NCI-H2196 treated with DMSO at 0.1 percent for 48 hours (cell line): ENCODE results near the gene VSTM2B.

ENCODE experiments used
- DNase-seq: peaks from one replicate; lab custom pipeline; 2025; ENCODE audit not compliant: unreplicated experiment; lab: John Stamatoyannopoulos, UW

Gene VSTM2B

GRCh38 chr19:29529646-29530539, 4.1 kb downstream of the VSTM2B start:
- no peak for DNase-seq

- DNase-seq = no peak
Observed at GRCh38 chr19:29530540-29531457, 5.0 kb downstream of the VSTM2B start.

DNA sequence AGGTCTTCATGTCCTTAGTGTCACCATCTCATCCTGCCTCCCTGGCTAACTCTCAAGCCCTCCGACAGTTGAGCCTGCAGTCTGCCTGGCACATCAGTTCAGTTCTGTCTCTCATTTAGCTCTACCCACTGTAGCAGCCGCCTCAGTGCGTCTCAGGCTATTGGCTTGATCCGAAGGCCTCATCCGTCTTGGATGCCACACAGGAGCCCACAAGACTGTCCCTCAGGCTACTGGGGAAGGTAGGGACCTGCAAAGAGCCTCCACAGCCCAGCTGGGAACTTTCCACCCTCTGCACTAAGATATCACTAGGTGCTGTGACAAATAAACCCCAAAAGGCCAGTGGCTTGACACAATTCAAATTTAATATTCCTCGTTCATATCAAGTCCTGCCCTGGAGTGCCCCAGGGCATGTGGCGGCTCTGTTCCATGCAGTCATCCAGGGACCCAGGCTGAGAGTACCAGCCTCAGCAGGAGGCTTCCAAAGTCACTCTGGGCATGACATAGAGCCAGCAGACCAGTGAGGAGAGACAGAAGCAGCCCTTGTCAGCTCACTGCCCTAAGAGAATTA, 5.7 kb downstream of the VSTM2B start:
- DNase-seq = no peak

- DNase-seq = no peak
Observed at GRCh38 chr19:29532097-29532496, 6.3 kb downstream of the VSTM2B start.

GRCh38 chr19:29532956-29533355, 7.2 kb downstream of the VSTM2B start:
- no peak for DNase-seq

DNA sequence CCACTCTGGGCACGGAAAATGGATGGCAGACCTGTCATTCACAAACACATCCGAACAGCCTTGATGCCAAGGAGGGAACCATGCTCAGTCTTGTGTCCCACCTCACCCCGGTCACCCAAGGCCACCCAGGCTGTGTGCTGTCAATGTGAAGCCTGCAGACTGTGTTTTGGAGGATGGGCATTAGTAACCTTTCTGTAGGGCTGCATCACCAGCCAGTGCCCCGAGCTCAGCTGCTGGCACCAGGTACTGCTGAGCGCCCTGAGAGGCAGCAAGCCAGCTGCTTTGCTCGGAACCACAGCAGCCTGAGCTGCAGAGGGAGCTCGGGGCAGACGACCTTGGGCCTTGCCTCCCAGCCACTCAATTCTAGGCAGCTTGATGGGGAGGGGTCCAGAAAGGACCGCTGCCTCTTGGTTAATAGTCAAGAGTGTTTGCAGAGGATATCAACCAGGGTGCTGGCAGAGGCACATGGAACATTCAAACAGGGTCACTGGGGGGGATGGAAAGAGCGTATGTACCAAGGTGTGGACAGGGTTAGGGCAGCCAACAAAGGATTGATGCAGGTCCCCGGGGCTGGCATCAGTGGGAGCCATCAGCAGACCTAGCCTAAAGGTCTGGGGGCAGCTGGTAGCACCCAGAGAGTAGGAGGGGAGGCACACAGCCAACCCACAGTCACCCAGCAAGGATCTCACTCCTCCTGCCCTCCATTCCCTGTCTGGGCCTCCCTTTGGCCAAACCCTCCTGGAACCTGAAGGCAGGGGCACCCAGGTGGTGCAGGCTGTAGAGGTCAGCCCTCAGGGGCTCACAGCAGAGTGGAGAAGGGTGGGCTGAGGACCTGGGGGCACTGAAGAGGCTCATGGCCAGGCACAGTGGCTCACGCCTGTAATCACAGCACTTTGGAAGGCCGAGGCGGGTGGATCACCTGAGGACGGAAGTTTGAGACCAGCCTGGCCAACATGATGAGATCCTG, 8.1 kb downstream of the VSTM2B start:
- no peak for DNase-seq

- no peak for DNase-seq
Observed at GRCh38 chr19:29535214-29535831, 9.5 kb downstream of the VSTM2B start.

GRCh38 chr19:29535984-29536508, 10.3 kb downstream of the VSTM2B start:
- DNase-seq = no peak

DNA sequence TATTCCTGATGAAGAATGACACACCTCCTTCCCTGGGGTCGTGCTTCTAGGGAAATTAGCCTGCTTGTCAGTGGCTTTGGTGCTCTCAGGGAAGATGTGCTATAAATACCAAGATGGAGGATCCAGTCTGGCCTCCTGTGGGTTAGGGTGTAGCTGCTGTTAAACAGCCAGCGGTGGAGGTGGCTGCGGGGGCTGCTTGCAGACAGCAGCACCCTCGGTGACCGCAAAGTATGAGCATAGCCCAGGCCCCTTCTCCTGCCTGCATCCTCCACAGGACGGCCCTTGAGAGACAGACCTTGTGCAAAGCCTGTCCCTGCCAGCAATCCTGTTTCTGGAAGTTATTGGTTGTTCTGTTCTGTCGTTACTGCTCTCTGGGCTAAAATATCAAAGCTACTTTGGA, 11.4 kb downstream of the VSTM2B start:
- DNase-seq = no peak

- no peak for DNase-seq
Observed at GRCh38 chr19:29537601-29538000, 11.8 kb downstream of the VSTM2B start.

DNA sequence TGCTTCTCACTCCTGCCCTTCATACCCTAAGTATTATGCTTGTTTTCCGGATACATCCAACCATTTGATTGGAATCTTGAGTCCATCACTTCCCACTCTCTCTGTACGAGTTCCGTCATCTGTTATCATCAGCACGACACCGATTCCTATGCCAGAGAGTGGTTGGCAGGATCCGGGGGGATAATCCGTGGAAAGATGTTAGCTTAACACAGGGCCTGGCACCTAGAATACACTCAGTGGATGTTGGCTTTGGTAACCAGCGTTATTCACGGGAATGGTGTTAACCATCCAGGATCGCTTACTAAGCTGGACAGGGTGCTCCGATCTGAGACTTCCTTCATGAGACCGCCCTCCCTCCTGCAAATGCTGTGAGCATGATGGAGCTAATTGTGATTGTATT, 12.4 kb downstream of the VSTM2B start:
- DNase-seq = no peak

DNA sequence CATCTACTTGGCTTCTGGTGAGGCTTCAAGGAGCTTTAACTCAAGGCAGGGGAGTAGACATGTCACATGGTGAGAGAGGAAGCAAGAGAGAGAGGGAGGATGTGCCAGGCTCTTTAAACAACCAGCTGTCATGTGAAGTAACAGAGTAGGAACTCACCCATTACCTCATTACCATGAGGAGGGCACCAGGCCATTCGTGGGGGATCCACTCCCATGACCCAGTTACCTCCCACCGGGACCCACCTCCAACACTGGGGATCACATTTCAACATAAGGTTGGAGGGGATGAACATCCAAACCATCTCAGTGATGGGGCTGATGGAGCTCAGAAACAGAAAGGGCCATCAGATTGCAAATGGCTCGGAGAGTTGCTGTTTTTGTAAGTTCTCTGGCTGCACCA, 12.9 kb downstream of the VSTM2B start:
- no peak for DNase-seq

DNA sequence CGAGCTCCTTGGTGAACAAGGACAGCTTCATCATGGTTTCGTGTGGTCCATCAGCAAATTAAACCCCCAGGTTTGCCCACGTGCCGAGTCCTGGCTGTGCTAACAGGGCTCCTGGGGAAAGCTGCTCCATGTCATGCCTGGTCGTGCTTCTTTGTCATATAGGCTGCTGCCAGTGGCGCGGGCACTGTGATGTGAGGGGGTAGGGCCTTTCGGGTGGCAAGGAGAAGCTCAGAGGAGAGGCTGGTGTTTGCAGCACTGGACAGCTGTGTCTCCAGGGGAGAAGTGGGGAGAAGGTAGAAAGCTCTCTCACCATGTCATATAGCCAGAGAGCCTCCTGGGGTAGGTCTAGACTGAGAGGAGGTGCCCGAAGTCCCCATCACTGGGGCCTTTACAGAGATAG, 13.3 kb downstream of the VSTM2B start:
- no peak for DNase-seq

- DNase-seq = no peak
Observed at GRCh38 chr19:29539670-29540069, 13.9 kb downstream of the VSTM2B start.

DNA sequence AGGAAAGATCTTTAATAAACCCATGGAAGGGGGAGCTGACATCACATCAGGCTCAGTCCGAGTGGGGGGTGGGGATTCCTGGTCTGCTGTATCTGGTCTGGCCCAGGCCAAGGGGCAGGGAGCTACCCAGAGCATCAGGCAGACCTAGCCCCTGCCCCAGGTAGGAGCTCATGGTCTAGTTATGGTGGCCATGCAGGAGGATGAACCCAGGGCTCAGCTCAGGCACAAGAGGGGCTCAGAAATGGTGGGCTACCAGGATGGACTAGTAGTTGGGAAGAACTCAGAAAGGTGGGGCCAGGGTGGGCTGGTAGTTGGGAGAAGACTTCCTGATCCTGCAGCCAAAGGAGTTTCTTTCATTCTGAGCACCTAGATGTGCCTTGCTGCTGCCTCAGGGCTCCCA, 14.3 kb downstream of the VSTM2B start:
- DNase-seq = no peak

- no peak for DNase-seq
Observed at GRCh38 chr19:29541473-29542253, 15.9 kb downstream of the VSTM2B start.

GRCh38 chr19:29542327-29542726, 16.5 kb downstream of the VSTM2B start:
- DNase-seq = no peak

DNA sequence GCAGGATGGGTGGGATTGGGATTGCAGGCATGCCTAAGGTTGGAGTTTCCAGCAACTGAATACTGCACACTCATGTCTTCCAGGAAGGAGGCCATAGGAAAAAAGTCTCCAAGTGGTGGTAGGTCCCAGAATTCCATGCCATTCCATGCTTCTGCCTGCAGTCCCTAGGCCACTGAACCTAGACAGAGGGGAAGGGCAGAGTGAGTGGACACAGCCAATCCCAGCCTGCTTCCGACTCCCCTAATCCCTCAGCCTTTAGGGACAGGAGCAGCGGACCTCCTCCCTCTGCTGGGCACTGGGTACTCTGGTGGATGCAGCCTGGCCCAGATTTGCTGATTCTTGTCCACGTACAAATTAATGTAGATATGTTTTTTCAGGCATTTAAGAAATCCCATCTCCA, 17.0 kb downstream of the VSTM2B start:
- no peak for DNase-seq

DNA sequence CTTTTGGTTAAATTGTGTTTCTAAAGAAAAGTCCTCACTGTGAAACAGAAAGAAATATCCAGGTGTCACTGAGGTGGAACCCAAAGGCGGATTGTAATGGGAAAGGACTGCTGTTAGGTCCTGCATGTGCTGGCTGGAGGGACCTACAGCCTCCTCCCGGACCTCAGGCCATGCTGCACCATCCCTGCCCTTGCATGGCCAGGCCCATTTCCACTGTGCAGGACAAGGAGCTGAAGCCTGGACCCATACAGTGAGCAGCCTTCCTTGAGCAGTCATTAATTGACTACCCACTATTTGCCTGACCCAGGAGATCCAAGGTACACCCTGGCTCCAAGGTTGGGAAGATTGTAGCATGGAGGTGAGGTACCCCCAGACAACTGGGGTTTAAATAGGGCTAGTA, 17.6 kb downstream of the VSTM2B start:
- DNase-seq = no peak
